Measurements from ENCODE around the gene SAYSD1.

The SAYSD1 gene

GRCh38 chr6:39082310-39082709 is 32.7 kb downstream of the SAYSD1 start:
- no peaks in the 10 kb centered on the region for H3K27me3 ChIP-seq (ENCODE audit: insufficient read depth, low read length, poor library complexity, severe bottlenecking)
- no peaks in the 10 kb centered on the region for H3K9me3 ChIP-seq (ENCODE audit: insufficient read depth, low read depth, low read length)
- H2AFZ ChIP-seq (ENCODE audit: low read length) = no peak overlapping the region
- H3F3A ChIP-seq (ENCODE audit: low read depth) = no peaks in the 10 kb centered on the region
- no peaks in the 10 kb centered on the region for H3K9me2 ChIP-seq (replicated peaks; ENCODE audit: low read depth, low read length)
- H3K9ac ChIP-seq (ENCODE audit: low read depth, low read length, poor library complexity, severe bottlenecking) = no peak overlapping the region
- no peaks in the 10 kb centered on the region for H3K79me2 ChIP-seq (ENCODE audit: insufficient read depth, low read length)
- no peak overlapping the region for H3K4me2 ChIP-seq (ENCODE audit: low read depth, low read length, poor library complexity, severe bottlenecking)
- no peaks in the 10 kb centered on the region for H3K4me1 ChIP-seq (ENCODE audit: insufficient read depth, low read length, poor library complexity, severe bottlenecking)
- H3K4me3 ChIP-seq (ENCODE audit: low read length, poor library complexity, severe bottlenecking) = no peak overlapping the region
- no peaks in the 10 kb centered on the region for H3K36me3 ChIP-seq (ENCODE audit: insufficient read depth, low read length)
- TF ChIP-seq CTCF (conservative IDR thresholded peaks at IDR 0.05; ENCODE audit: low read length) (no peak), EZH2phosphoT487 (IDR thresholded peaks at IDR 0.05; ENCODE audit: borderline replicate concordance) (no peak)
- no peaks in the 10 kb centered on the region for H4K20me1 ChIP-seq (ENCODE audit: insufficient read depth, low read length, poor library complexity, severe bottlenecking)

- TF ChIP-seq CTCF (conservative IDR thresholded peaks at IDR 0.05; ENCODE audit: low read length) (no peak), EZH2phosphoT487 (IDR thresholded peaks at IDR 0.05; ENCODE audit: borderline replicate concordance) (no peak)
- H3K27me3 ChIP-seq (ENCODE audit: insufficient read depth, low read length, poor library complexity, severe bottlenecking) = no peaks in the 10 kb centered on the region
These were observed 34.6 kb downstream of the SAYSD1 start for GRCh38 chr6:39080246-39080875.

GRCh38 chr6:39079197-39080125 is 35.5 kb downstream of the SAYSD1 start:
- Histone ChIP-seq H3F3A (ENCODE audit: low read depth) (no peaks in the 10 kb centered on the region), H3K79me2 (ENCODE audit: insufficient read depth, low read length) (no peaks in the 10 kb centered on the region), H3K4me1 (ENCODE audit: insufficient read depth, low read length, poor library complexity, severe bottlenecking) (peaks cover 3% of the 10 kb centered on the region), H3K4me3 (ENCODE audit: low read length, poor library complexity, severe bottlenecking) (no peak overlapping the region), H4K20me1 (ENCODE audit: insufficient read depth, low read length, poor library complexity, severe bottlenecking) (no peaks in the 10 kb centered on the region), H3K9me2 (replicated peaks; ENCODE audit: low read depth, low read length) (no peaks in the 10 kb centered on the region), H2AFZ (ENCODE audit: low read length) (no peak overlapping the region), H3K9ac (ENCODE audit: low read depth, low read length, poor library complexity, severe bottlenecking) (no peak overlapping the region), H3K9me3 (ENCODE audit: insufficient read depth, low read depth, low read length) (no peaks in the 10 kb centered on the region), H3K4me2 (ENCODE audit: low read depth, low read length, poor library complexity, severe bottlenecking) (no peak overlapping the region), H3K27me3 (ENCODE audit: insufficient read depth, low read length, poor library complexity, severe bottlenecking) (no peaks in the 10 kb centered on the region), H3K36me3 (ENCODE audit: insufficient read depth, low read length) (no peaks in the 10 kb centered on the region)
- TF ChIP-seq CTCF (conservative IDR thresholded peaks at IDR 0.05; ENCODE audit: low read length) (no peak), EZH2phosphoT487 (IDR thresholded peaks at IDR 0.05; ENCODE audit: borderline replicate concordance) (no peak)

More at GRCh38 chr6:39080246-39080875, 34.6 kb downstream of the SAYSD1 start:
- Histone ChIP-seq H3F3A (ENCODE audit: low read depth) (no peaks in the 10 kb centered on the region), H2AFZ (ENCODE audit: low read length) (no peak overlapping the region), H3K4me2 (ENCODE audit: low read depth, low read length, poor library complexity, severe bottlenecking) (no peak overlapping the region), H3K9me3 (ENCODE audit: insufficient read depth, low read depth, low read length) (no peaks in the 10 kb centered on the region), H3K4me1 (ENCODE audit: insufficient read depth, low read length, poor library complexity, severe bottlenecking) (peaks cover 3% of the 10 kb centered on the region), H3K9me2 (replicated peaks; ENCODE audit: low read depth, low read length) (no peaks in the 10 kb centered on the region), H3K4me3 (ENCODE audit: low read length, poor library complexity, severe bottlenecking) (no peak overlapping the region), H3K79me2 (ENCODE audit: insufficient read depth, low read length) (no peaks in the 10 kb centered on the region), H3K36me3 (ENCODE audit: insufficient read depth, low read length) (no peaks in the 10 kb centered on the region), H4K20me1 (ENCODE audit: insufficient read depth, low read length, poor library complexity, severe bottlenecking) (no peaks in the 10 kb centered on the region), H3K9ac (ENCODE audit: low read depth, low read length, poor library complexity, severe bottlenecking) (no peak overlapping the region)
